Endothelial cell of coronary artery (primary cell): ENCODE data around the gene LRRC75B. TPM values are rescaled to one million over a fixed set of nuclear protein-coding genes. Genes with fewer than 3 reads are reported as not detected.

ENCODE experiments used
- total RNA-seq: library from RNA; depleted of rRNA; stranded (reverse); fragments of >200 nt; gene quantifications from 2 replicates; pipeline ENCODE4 v1.2.3, GENCODE V29; 2014

LRRC75B gene
- 2.3 and 3.5 TPM in 2 replicates for total RNA-seq

GRCh38 chr22:24592851-24593558 lies at the start of gene LRRC75B:
Gene LRRC75B (minus strand): TSS chr22:24593073. CDS start chr22:24593039, 34 bp downstream.

DNA sequence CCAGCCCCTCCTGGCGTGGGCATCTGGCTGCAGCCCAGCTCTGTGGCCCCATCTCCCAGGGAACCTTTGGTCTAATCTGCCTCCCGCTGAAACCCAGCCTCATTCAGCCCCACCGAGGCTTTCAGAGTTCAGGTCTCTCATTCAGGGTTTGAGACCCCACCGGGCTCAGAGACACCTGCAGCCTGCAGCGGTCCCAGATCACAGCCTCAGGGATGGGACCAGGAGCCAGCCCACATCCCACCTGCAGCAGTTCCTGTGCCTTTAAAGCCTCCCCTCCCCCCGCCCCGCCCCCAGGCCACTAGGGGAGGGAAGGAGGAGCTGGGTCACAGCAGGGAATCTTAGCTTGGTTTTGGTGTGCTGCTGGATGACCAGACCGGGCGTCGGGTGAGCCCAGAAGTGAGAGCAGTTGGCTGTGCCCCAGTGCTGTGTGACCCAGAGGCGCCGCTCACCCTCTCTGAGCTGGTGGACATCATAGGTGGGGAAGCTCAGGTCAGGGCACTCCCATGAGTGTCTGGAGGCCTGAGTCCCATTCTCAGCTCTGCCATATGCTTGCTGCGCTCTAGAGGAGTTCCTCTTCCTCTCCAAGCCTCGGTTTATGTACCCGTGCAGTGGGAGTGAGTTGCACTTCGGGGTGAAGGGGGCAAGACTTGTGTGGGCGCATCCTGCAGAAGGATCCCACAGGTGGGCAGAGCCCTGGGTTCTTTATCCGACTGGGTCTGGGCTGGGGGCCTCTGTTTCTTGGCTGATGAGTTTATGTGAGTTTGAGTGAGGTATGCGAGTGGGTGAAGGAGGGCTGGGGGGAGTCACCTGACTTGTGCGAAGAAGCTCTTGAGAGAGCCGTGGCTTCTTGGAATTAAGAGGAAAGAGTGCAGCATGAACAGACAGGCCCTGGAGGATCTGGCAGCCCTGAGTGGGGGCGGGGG lies 10.2 kb upstream of the LRRC75B start, which contains the start of gene GGT1:
Gene GGT1 (plus strand): TSS at position 347 of the 923 bp plus-strand sequence. CDS start 7,889 bp downstream, outside the sequence.

DNA sequence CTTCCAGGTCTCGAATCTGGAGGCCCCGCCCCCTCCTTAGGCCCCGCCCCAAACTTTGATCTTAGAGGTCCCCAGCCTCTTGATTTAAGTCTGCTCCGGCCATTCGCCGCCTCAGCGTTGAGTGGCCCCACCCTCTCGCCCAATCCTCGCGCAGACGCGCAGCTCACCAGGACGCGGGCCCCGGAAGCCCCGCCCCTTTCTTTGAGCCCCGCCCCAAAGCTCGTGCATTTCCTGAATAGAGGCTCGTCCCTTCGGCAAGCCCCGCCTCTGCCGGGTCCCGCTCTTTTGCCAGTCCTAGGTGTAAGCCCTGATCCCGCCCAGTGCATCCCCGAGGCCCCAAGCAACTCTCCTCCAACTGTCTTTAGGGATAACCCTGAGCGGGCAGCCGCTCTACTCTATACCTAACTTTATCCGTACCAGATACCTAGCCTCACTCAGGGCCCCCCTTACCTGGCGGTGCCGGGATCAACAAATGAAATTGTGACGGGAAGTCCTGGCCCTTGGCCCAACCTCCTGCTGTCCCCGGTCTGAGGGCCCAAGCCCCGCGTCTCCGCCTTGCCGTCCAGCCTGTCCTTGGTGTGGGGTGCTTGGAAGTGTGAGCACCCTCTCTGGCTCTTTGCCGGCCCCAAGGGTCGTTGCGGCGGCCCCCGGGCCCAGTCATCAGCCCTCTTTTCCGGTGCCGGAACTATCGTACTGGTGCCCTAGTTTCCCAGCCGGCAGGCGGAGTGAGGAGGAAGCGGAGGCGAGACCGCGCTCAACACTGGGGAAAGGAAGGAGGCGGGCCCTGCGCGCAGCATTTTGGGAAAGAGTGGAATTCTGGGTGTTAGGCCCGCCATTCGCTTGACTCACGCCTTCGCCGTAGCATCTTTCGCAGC lies 37.5 kb downstream of the LRRC75B start, which contains the start of gene SNRPD3:
Gene SNRPD3 (plus strand): TSS at position 835 of the 875 bp plus-strand sequence. CDS start 1,676 bp downstream, outside the sequence.

GRCh38 chr22:24554313-24555164 lies 38.3 kb downstream of the LRRC75B start, which contains the start of gene GUCD1:
Gene GUCD1 (minus strand): TSS chr22:24555138. CDS start chr22:24554991, 147 bp downstream.

Other genes with a start within 250 kb of the LRRC75B start
- gene ADORA2A, start 165.5 kb downstream of the LRRC75B start, total RNA-seq: 37.6 and 91.5 TPM in 2 replicates
- 0.09 and 0.94 TPM in 2 replicates for gene UPB1, start 97.7 kb downstream of the LRRC75B start, total RNA-seq
- 149 and 177 TPM in 2 replicates for gene GUCD1, start 37.9 kb downstream of the LRRC75B start, total RNA-seq
- gene SNRPD3, start 37.1 kb downstream of the LRRC75B start, total RNA-seq: 190 and 254 TPM in 2 replicates
- gene GGT1, start 10.1 kb upstream of the LRRC75B start, total RNA-seq: 0.66 and 0.90 TPM in 2 replicates
- under 0.01 TPM in 1 of 2 replicates, not detected in the other for gene PIWIL3, start 181.6 kb upstream of the LRRC75B start, total RNA-seq
- gene SGSM1, start 213.1 kb upstream of the LRRC75B start, total RNA-seq: 0.09 and 0.18 TPM in 2 replicates